HG03025 (cell line): ENCODE data around the gene KRTAP10-11.
"Not testable (repeated sequence)": the region's sequence is repeated elsewhere in the genome, so short reads cannot be mapped to it uniquely, and the experiment has no call there.

ENCODE experiments used
- ATAC-seq: cut with Tn5 transposase; IDR thresholded peaks from one replicate; pipeline ENCODE4 v1.9.1; 2021; ENCODE audit warnings: mild to moderate bottlenecking, moderate library complexity; ENCODE audit not compliant: unreplicated experiment, low FRiP score

The KRTAP10-11 gene

GRCh38 chr21:44614161-44614631 lies 32.0 kb upstream of the KRTAP10-11 start:
- ATAC-seq = no peak

DNA sequence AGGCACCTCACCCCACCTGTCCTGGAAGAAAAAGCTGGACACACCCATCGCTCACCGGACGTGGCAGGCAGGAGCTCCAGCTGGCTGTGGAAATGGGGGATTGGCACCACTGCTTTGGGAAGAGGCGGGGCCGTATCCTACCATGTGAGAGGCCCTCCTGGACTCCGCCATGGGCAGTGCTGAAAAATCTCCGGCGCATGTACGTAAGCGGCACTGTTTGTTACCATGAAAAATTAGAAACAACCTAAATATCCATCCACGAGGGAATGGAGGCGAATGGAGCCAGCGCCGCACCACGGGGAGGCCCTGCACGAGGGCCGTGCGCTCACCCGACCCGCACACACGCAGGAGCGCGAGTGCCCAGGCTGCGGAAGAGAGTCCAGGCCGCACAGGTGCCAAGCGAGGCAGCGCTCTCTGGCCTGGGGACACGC lies 31.2 kb upstream of the KRTAP10-11 start:
- no peak for ATAC-seq

- ATAC-seq = no peak
These were observed 30.7 kb upstream of the KRTAP10-11 start for GRCh38 chr21:44615466-44615865.

DNA sequence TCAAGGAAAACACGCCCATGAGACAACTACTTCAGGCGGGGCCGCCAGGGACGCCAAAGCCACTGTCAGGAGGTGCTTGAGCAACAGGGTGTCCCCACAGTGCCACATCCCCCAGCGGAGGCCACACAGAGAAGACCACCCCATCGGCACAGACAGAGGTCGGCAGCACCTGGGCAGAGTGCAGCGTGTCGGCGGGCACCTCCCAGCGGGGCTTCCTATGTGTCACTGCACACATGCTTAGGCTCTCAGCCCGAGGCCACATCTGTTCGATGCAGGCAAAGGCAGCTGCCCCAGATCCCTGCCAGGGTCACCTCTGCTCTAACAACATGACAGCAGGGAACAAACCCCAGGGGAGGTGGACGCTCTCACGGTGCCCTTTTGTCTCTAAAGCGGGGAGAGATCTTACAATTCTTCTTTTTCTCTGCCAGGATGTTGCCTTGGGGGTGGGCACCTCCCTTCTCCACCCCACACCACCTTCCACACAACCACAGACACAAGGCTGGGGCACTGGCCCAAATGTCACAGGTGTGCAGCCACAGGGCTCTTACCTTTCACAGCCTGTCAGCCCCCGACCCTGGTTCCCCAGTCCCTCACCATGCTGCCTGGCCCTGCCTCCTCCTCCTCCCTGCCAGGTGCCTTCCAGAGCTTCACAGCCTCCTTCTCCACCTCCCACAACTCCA lies 30.2 kb upstream of the KRTAP10-11 start:
- ATAC-seq = no peak

- ATAC-seq = no peak
These were observed 29.7 kb upstream of the KRTAP10-11 start for GRCh38 chr21:44616591-44616926.

DNA sequence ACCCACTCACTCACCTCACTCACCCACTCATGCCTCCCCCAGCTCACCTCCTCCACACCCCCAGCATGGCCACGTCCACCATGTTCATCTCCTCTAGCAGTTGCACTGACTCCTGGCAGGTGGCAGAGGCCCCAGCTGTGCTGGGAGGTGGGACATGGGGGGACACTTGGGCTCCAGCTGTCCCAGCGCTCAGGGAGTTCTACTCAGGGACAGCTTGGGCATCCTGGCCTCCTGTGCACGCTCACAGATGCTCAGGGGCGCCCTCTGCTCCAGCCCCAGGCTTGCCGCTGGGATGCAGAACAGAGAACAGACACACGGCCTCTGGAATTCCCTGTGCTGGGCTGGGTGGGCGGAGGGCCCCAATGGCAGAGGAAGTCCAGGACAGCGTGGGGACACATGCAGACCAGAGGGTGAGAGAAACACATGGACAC lies 29.1 kb upstream of the KRTAP10-11 start:
- ATAC-seq = no peak

DNA sequence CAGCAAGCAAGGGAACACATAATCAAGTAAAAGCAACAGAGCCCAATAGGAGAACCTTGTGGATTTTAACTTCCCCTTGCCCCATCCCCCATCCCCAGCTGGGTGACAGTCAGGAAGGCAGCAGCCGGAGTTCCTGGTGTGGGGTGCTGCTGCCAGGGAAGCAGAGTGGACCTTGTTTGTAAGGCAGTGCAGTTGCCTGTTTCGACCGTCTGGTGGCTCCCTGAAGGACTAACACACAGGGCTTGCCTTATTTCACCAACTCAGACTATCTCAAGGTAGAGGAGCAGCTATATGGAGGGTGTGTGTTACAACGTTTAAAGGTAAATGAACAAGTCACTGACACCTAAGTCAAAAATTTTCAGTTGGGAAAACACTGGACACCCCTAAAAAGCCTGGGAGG lies 27.7 kb upstream of the KRTAP10-11 start:
- ATAC-seq = no peak

GRCh38 chr21:44618909-44619308 lies 27.3 kb upstream of the KRTAP10-11 start:
- ATAC-seq = no peak

DNA sequence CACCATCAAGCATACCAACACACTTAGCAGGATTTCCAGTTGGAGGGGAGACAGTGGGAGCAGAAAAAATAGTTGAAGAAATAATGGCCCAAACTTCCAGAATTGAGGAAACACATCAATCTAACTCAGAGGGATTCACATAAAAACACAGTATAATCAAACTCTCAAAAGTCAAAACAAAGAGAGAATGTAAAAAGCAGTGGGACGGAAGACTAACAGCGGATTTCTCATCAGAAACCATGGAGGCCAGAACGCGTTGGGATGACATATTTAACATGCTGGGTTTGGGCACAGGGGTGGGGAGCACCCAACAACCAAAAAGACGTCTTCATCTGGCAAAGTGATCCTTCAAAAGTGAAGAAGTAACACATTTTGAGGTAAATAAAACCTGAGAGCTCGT lies 26.3 kb upstream of the KRTAP10-11 start:
- no peak for ATAC-seq

DNA sequence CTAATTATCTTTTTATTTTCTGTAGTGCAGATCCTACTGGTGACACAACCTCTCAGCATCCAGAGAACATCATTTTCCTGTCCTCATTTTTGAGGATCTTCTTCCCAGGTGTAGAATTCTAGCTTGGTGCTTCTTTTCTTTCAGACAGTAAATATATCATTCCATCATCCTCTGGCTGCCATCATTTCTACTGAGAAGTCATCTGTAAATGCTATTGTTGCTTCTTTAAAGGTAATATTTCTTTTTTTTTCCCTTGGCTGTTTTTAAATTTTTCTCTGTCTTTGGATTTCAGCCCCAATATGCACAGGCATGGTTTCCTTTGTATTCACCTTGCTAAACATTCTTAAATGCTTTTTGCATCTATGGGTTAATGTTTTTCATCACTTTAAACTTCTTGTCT lies 22.6 kb upstream of the KRTAP10-11 start:
- no peak for ATAC-seq

GRCh38 chr21:44625756-44626155 lies 20.5 kb upstream of the KRTAP10-11 start:
- no peak for ATAC-seq

- ATAC-seq = no peak
These were observed 20.0 kb upstream of the KRTAP10-11 start for GRCh38 chr21:44626262-44626661.

GRCh38 chr21:44626673-44627143 lies 19.5 kb upstream of the KRTAP10-11 start, which contains the start of gene KRTAP10-9:
Gene KRTAP10-9 (plus strand): TSS chr21:44627093. CDS start chr21:44627172, 79 bp downstream.
- ATAC-seq = no peak

- not testable (repeated sequence) for ATAC-seq
These were observed 18.9 kb upstream of the KRTAP10-11 start for GRCh38 chr21:44627181-44627822.

GRCh38 chr21:44627831-44628233 lies 18.4 kb upstream of the KRTAP10-11 start:
- ATAC-seq = not testable (repeated sequence)

DNA sequence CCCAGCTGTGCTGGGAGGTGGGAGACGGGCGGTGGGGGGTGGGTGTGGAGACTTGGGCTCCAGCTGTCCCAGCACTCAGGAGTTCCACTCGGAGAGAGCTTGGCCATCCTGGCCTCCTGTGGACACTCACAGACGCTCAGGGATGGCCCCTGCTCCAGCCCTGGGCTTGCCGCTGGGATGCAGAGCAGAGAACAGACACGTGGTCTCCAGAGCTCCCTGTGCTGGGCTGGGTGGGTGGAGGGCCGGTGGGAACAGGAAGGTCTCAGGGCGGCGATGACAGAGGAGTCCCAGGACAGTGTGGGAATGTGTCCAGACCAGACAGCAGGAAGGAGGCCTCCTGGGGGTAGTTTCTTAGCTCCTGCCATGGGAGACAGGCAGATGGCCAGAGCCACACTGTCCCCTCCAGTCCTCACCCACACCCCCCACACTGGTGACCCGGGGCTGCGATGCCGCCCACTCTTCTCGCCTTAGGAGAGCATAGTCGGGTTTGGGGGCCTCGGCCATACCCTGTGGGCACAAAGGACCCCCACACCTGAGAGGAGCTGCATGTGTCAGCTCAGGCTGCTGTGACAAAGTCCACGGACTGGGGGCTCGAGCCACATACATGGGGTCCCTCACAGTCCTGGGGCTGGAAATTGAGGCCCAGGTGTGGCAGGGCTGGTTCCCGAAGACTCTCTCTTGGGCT lies 17.4 kb upstream of the KRTAP10-11 start:
- ATAC-seq = no peak

- no peak for ATAC-seq
These were observed 15.8 kb upstream of the KRTAP10-11 start for GRCh38 chr21:44630440-44630839.

DNA sequence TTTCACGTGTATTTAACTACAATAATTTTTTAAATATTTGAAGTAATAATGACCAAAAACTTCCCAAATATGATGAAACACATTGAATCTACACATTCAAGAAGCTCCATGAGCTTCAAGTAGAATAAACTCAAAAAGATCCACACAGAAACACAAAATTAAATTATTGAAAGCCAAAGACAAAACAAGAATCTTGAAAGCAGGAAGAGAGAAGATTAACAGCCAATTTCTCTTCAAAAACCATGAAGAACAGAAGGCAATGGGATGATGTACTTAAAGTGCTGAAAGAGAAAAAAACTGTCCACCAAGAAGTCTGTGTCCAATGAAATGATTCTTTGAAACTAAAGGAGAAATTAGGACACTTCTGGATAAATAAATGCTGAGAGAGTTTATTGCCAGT lies 14.1 kb upstream of the KRTAP10-11 start:
- ATAC-seq = no peak

GRCh38 chr21:44636209-44637017 lies 9.8 kb upstream of the KRTAP10-11 start:
- no peak for ATAC-seq

- no peak for ATAC-seq
These were observed 9.0 kb upstream of the KRTAP10-11 start, which contains the start of gene KRTAP10-10 for GRCh38 chr21:44637018-44637850. Gene KRTAP10-10 (plus strand): TSS chr21:44637356. CDS start chr21:44637418, 62 bp downstream.
